Lung (tissue), 12 donors: ENCODE data around the gene AKAP6. TPM values are rescaled to one million over a fixed set of nuclear protein-coding genes. Genes with fewer than 3 reads are reported as not detected.
A peak's percentile ranks its signal among the peaks of the same experiment; 100 is the strongest.

Source experiments
- ATAC-seq: fragments of 200-7000 bp; cut with Tn5 transposase; one replicate; pipeline ENCODE4 v1.9.1; 2020; ENCODE audit warnings: moderate number of reproducible peaks; ENCODE audit not compliant: insufficient read depth, low FRiP score
- DNase-seq, 3 donors: peaks; one replicate each; pipeline ENCODE4 v3.0.0-alpha.2; 2013 to 2017
- H3K27ac ChIP-seq, 2 donors: one replicate each; pipeline ENCODE4 v1.5.1; 2013; ENCODE audit warnings: mild to moderate bottlenecking in 2 of 2, moderate library complexity in 2 of 2, control low read depth in 1 of 2, inconsistent platforms in 1 of 2, low read depth in 1 of 2, low read length in 1 of 2
- H3K27me3 ChIP-seq, 3 donors: one replicate each; pipeline ENCODE4 v1.5.1; 2013; ENCODE audit warnings: low read length in 2 of 3; ENCODE audit not compliant: control insufficient read depth in 3 of 3, insufficient read depth in 3 of 3
- H3K36me3 ChIP-seq, 4 donors: one replicate each; pipeline ENCODE4 v1.5.1; 2013; ENCODE audit warnings: low read length in 4 of 4, mild to moderate bottlenecking in 1 of 4, moderate library complexity in 1 of 4; ENCODE audit not compliant: control insufficient read depth in 4 of 4, insufficient read depth in 4 of 4
- H3K4me1 ChIP-seq, 5 donors: one replicate each; pipeline ENCODE4 v1.5.1; 2013; ENCODE audit warnings: low read length in 5 of 5, mild to moderate bottlenecking in 2 of 5, moderate library complexity in 1 of 5; ENCODE audit not compliant: control insufficient read depth in 5 of 5, insufficient read depth in 5 of 5
- H3K4me3 ChIP-seq: one replicate; pipeline ENCODE4 v1.5.1; 2013; ENCODE audit warnings: mild to moderate bottlenecking, control low read depth, moderate library complexity
- H3K9ac ChIP-seq, 2 donors: one replicate each; pipeline ENCODE4 v1.5.1; 2013; ENCODE audit warnings: low read length in 2 of 2, control low read depth in 1 of 2; ENCODE audit not compliant: insufficient read depth in 1 of 2
- H3K9me3 ChIP-seq, 4 donors: one replicate each; pipeline ENCODE4 v1.5.1; 2013; ENCODE audit warnings: low read length in 3 of 4, mild to moderate bottlenecking in 1 of 4, moderate library complexity in 1 of 4; ENCODE audit not compliant: control insufficient read depth in 4 of 4, insufficient read depth in 3 of 4
- CTCF ChIP-seq: IDR thresholded peaks from 2 replicates; pipeline ENCODE4 v1.5.1; 2012; ENCODE audit warnings: mild to moderate bottlenecking; ENCODE audit errors: control extremely low read depth, extremely low read depth
- WGBS, 2 donors: extraction: QIAGEN DNeasy Blood & Tissue Kit; methylation state at CpG; one replicate each; pipeline ENCODE4 v1.1.7; 2013; 5-methylcytosine and 5-hydroxymethylcytosine counted together
- polyA plus RNA-seq, 2 donors: library from polyadenylated mRNA; stranded (reverse); fragments of 200-250 nt; gene quantifications; one replicate each; pipeline ENCODE4 v1.2.1, GENCODE V29; 2013
- total RNA-seq, 2 donors: library from RNA; depleted of rRNA in 1 of 2; stranded (reverse); fragments of >200 nt in 1 of 2; gene quantifications; one replicate each; pipeline ENCODE4 v1.2.1, GENCODE V29; 2014 to 2021
- donor health status: control.
- donor health status: control.
- donor health status: Bipolar disorder and iron deficiency.
- donor health status: healthy.
- donor health status: DM: yes; HTN: yes; CAD: no.

AKAP6 gene
- total and polyA plus RNA-seq, 4 donors: 1.5 to 27.1 (median 7.7) TPM

- DNase-seq (peak in 1 of 3 donors; percentile 9), ATAC-seq (no peak)
- WGBS, 2 donors: 55 to 77% methylated on average over 3 of the region's 3 CpGs
- Histone ChIP-seq H3K36me3 (peaks cover 0 to 5% (median 0%) of the 10 kb centered on the region in 4 donors), H3K27me3 (no peaks in the 10 kb centered on the region), H3K4me3 (no peak overlapping the region), H3K9me3 (no peaks in the 10 kb centered on the region), H3K9ac (no peak overlapping the region), H3K4me1 (peaks cover 0 to 7% (median 0%) of the 10 kb centered on the region in 5 donors), H3K27ac (no peak overlapping the region)
- no peak for TF ChIP-seq CTCF
Measured at GRCh38 chr14:32601906-32602305, 272.8 kb downstream of the AKAP6 start.

GRCh38 chr14:32602699-32603098, 273.6 kb downstream of the AKAP6 start:
- H3K27me3 ChIP-seq: no peaks in the 10 kb centered on the region
- H3K9me3 ChIP-seq: no peaks in the 10 kb centered on the region
- H3K27ac ChIP-seq: no peak overlapping the region
- peaks cover 0 to 5% (median 0%) of the 10 kb centered on the region in 4 donors for H3K36me3 ChIP-seq
- WGBS, 2 donors: 84 to 86% methylated on average over 7 of the region's 7 CpGs
- no peak overlapping the region for H3K9ac ChIP-seq
- peaks cover 0 to 8% (median 0%) of the 10 kb centered on the region in 5 donors for H3K4me1 ChIP-seq
- ATAC-seq: no peak
- TF ChIP-seq CTCF: no peak
- DNase-seq: no peak
- H3K4me3 ChIP-seq: no peak overlapping the region

GRCh38 chr14:32603992-32604565, 275.0 kb downstream of the AKAP6 start:
- Histone ChIP-seq H3K9ac (no peak overlapping the region), H3K4me1 (peaks cover 0 to 12% (median 0%) of the 10 kb centered on the region in 5 donors), H3K9me3 (no peaks in the 10 kb centered on the region), H3K4me3 (no peak overlapping the region), H3K27me3 (no peaks in the 10 kb centered on the region), H3K27ac (no peak overlapping the region), H3K36me3 (peaks cover 0 to 5% (median under 1%) of the 10 kb centered on the region in 4 donors)
- TF ChIP-seq CTCF: no peak
- WGBS, 2 donors: 83 to 90% methylated on average over 2 of the region's 2 CpGs
- no peak for ATAC-seq
- no peak for DNase-seq

GRCh38 chr14:32606301-32606700, 277.2 kb downstream of the AKAP6 start:
- Histone ChIP-seq H3K4me3 (no peak overlapping the region), H3K27ac (peak overlapping the region in 1 of 2 donors; percentile 40), H3K9me3 (no peaks in the 10 kb centered on the region), H3K36me3 (peaks cover 0 to 2% (median under 1%) of the 10 kb centered on the region in 4 donors), H3K27me3 (no peaks in the 10 kb centered on the region), H3K9ac (no peak overlapping the region), H3K4me1 (peaks cover 0 to 20% (median 0%) of the 10 kb centered on the region in 5 donors)
- ATAC-seq (no peak), DNase-seq (no peak)
- no peak for TF ChIP-seq CTCF
- 84 to 94% methylated on average over 2 of the region's 2 CpGs for WGBS, 2 donors
